WTC11 (cell line): ENCODE measurements around the gene SPACA7. TPM values are rescaled to one million over a fixed set of nuclear protein-coding genes. Genes with fewer than 3 reads are reported as not detected.

Source experiments
- ATAC-seq: fragments of 200-7000 bp; cut with Tn5 transposase; 2 replicates; pipeline ENCODE4 v1.10.0; 2021; ENCODE audit warnings: mild to moderate bottlenecking, moderate library complexity
- CTCF ChIA-PET: fragments of 300-600 bp; sonication (Branson Sonifier 250); formaldehyde crosslinking; loops from one replicate; lab custom pipeline; 2021; ENCODE audit warnings: antibody characterized with exemption; lab: Charles Lee
- POLR2A ChIA-PET: fragments of 350-600 bp; sonication (Branson Sonifier 250); formaldehyde crosslinking; loops from one replicate; lab custom pipeline; 2021; ENCODE audit warnings: antibody characterized with exemption; lab: Charles Lee
- DNase-seq: peaks from one replicate; pipeline ENCODE4 v3.0.0; 2021; ENCODE audit warnings: low spot score
- H3K27ac Mint-ChIP-seq: 2 replicates; pipeline ENCODE4 v1.8.0; 2021; ENCODE audit warnings: mixed read lengths
- H3K27me3 Mint-ChIP-seq: 2 replicates; pipeline ENCODE4 v1.8.0; 2021; ENCODE audit warnings: low read depth, mild to moderate bottlenecking, moderate library complexity, mixed read lengths
- H3K36me3 Mint-ChIP-seq: 2 replicates; pipeline ENCODE4 v1.8.0; 2021; ENCODE audit warnings: mixed read lengths
- H3K4me1 Mint-ChIP-seq: 2 replicates; pipeline ENCODE4 v1.8.0; 2022; ENCODE audit warnings: mixed read lengths
- H3K4me3 Mint-ChIP-seq: 2 replicates; pipeline ENCODE4 v1.8.0; 2021; ENCODE audit warnings: mild to moderate bottlenecking, moderate library complexity, mixed read lengths
- H3K9me3 Mint-ChIP-seq: 2 replicates; pipeline ENCODE4 v1.8.0; 2021; ENCODE audit warnings: mixed read lengths
- AR ChIP-seq: fragments of 250-450 bp; sonication (Bioruptor Pico); IDR thresholded peaks from 2 replicates; pipeline ENCODE4 v1.9.0; 2021; ENCODE audit warnings: mild to moderate bottlenecking
- GABPB1 ChIP-seq: sonication (generic); formaldehyde crosslinking; IDR thresholded peaks from 2 replicates; pipeline ENCODE4 v1.8.1; 2023; ENCODE audit warnings: mild to moderate bottlenecking, missing genetic modification reagents
- HMGA2 ChIP-seq: fragments of 250-450 bp; sonication (Bioruptor Pico); IDR thresholded peaks from 2 replicates; pipeline ENCODE4 v1.4.0; 2021; ENCODE audit warnings: mild to moderate bottlenecking, moderate library complexity
- MAX ChIP-seq: sonication (generic); formaldehyde crosslinking; IDR thresholded peaks from 2 replicates; pipeline ENCODE4 v1.8.0; 2022; ENCODE audit warnings: mild to moderate bottlenecking, missing genetic modification reagents
- OVOL2 ChIP-seq: fragments of 250-450 bp; sonication (Bioruptor Pico); IDR thresholded peaks from 2 replicates; pipeline ENCODE4 v1.9.0; 2021; ENCODE audit warnings: mild to moderate bottlenecking, borderline replicate concordance
- ZBTB21 ChIP-seq: sonication (generic); formaldehyde crosslinking; IDR thresholded peaks from 2 replicates; pipeline ENCODE4 v1.8.1; 2023; ENCODE audit warnings: mild to moderate bottlenecking, missing genetic modification reagents, borderline replicate concordance
- ZBTB43 ChIP-seq: sonication (generic); formaldehyde crosslinking; IDR thresholded peaks from 2 replicates; pipeline ENCODE4 v1.8.1; 2023; ENCODE audit warnings: mild to moderate bottlenecking, missing genetic modification reagents
- ZNF317 ChIP-seq: sonication (generic); formaldehyde crosslinking; IDR thresholded peaks from 2 replicates; pipeline ENCODE4 v1.8.1; 2023; ENCODE audit warnings: low read depth, mild to moderate bottlenecking, moderate library complexity, missing genetic modification reagents, borderline replicate concordance
- ZSCAN18 ChIP-seq: fragments of 250-450 bp; sonication (Bioruptor Pico); IDR thresholded peaks from 2 replicates; pipeline ENCODE4 v2.1.2; 2022; ENCODE audit warnings: mild to moderate bottlenecking, moderate library complexity
- total RNA-seq: library from RNA; stranded (reverse); gene quantifications from 3 replicates; pipeline ENCODE4 v1.2.3, GENCODE V29; 2021

The SPACA7 gene
- total RNA-seq, 1 experiment from 2014 or later, result not detected

- CTCF ChIA-PET, result no interaction called here
- Mint-ChIP-seq H3K4me1 (peaks cover 1% of the 10 kb centered on the region), H3K4me3 (no peak overlapping the region), H3K27ac (no peak overlapping the region), H3K27me3 (peaks cover 11% of the 10 kb centered on the region), H3K36me3 (peaks cover 9% of the 10 kb centered on the region), H3K9me3 (peaks cover 35% of the 10 kb centered on the region)
- DNase-seq (no peak), ATAC-seq (no peak)
- POLR2A ChIA-PET, result no interaction called here
- peak; percentile 98 for TF ChIP-seq ZNF317
- no peak for TF ChIP-seq ZBTB21 (CRISPR knock-in tag)
- no peak for TF ChIP-seq ZBTB43 (CRISPR knock-in tag)
Observed at GRCh38 chr13:112438094-112438493, 61.9 kb downstream of the SPACA7 start.

- peaks cover 9% of the 10 kb centered on the region for H3K36me3 Mint-ChIP-seq
- H3K27ac Mint-ChIP-seq, result no peak overlapping the region
- no peak for DNase-seq
- CTCF ChIA-PET, result no interaction called here
- peaks cover 6% of the 10 kb centered on the region for H3K4me1 Mint-ChIP-seq
- no peak for ATAC-seq
- POLR2A ChIA-PET, result no interaction called here
- peaks cover 35% of the 10 kb centered on the region for H3K9me3 Mint-ChIP-seq
- peaks cover 15% of the 10 kb centered on the region for H3K27me3 Mint-ChIP-seq
- no peak for TF ChIP-seq AR (CRISPR knock-in tag)
- peak; percentile 97 for TF ChIP-seq HMGA2
- H3K4me3 Mint-ChIP-seq, result no peak overlapping the region
Observed at GRCh38 chr13:112438515-112438914, 62.4 kb downstream of the SPACA7 start.

GRCh38 chr13:112441226-112441625, 65.1 kb downstream of the SPACA7 start:
- ATAC-seq (no peak), DNase-seq (no peak)
- no peak overlapping the region for H3K4me3 Mint-ChIP-seq
- H3K9me3 Mint-ChIP-seq, result peaks cover 29% of the 10 kb centered on the region
- TF ChIP-seq ZSCAN18 (CRISPR knock-in tag) (no peak), GABPB1 (CRISPR knock-in tag) (no peak)
- TF ChIP-seq, all 79 proteins: peak for 0
- Mint-ChIP-seq H3K36me3 (peaks cover 9% of the 10 kb centered on the region), H3K27me3 (peaks cover 19% of the 10 kb centered on the region), H3K4me1 (peaks cover 10% of the 10 kb centered on the region), H3K27ac (no peak overlapping the region)
- ChIA-PET POLR2A (no interaction called here), CTCF (no interaction called here)

GRCh38 chr13:112441779-112442310, 65.7 kb downstream of the SPACA7 start:
- ChIA-PET POLR2A (no interaction called here), CTCF (interaction anchor here (0.7 to 4.0 kb wide), 8 partner anchors 13 to 1013 kb away, joined by 3 to 63 read pairs (median 14); no protein-coding TSS in a partner anchor)
- H3K27ac Mint-ChIP-seq, result no peak overlapping the region
- H3K36me3 Mint-ChIP-seq, result peaks cover 9% of the 10 kb centered on the region
- DNase-seq (no peak), ATAC-seq (no peak)
- H3K4me1 Mint-ChIP-seq, result peaks cover 10% of the 10 kb centered on the region
- peaks cover 23% of the 10 kb centered on the region for H3K9me3 Mint-ChIP-seq
- no peak overlapping the region for H3K4me3 Mint-ChIP-seq
- TF ChIP-seq ZBTB21 (CRISPR knock-in tag), result peak; percentile 23; the same call in 1 of the 2 replicates
- no peak for TF ChIP-seq MAX (CRISPR knock-in tag)
- TF ChIP-seq OVOL2 (CRISPR knock-in tag), result no peak
- peaks cover 15% of the 10 kb centered on the region for H3K27me3 Mint-ChIP-seq
